ENCODE data around the gene TRA2A. TPM values are rescaled to one million over a fixed set of nuclear protein-coding genes. Genes with fewer than 3 reads are reported as not detected.
"Not testable (repeated sequence)": the region's sequence is repeated elsewhere in the genome, so short reads cannot be mapped to it uniquely, and the experiment has no call there.

Gene TRA2A
- total and polyA plus RNA-seq, 10 of the 15 experiments (the other 5 are each of a cell fraction or from before 2014, with no cell fraction given), result 25.0 to 224 (median 91.3) TPM

- TF ChIP-seq ZBTB40 (IDR thresholded peaks at IDR 0.05; ENCODE audit: borderline replicate concordance) (peak; percentile 61; the same call in 1 of the 2 replicates), ATF2 (IDR thresholded peaks at IDR 0.05; ENCODE audit: low read length) (no peak), KAT2A (conservative IDR thresholded peaks at IDR 0.05; ENCODE audit: control insufficient read depth, low read depth, low read length) (no peak), MLLT1 (IDR thresholded peaks at IDR 0.05) (peak; percentile 89), GABPA (IDR thresholded peaks at IDR 0.05; ENCODE audit: low read depth) (peak; percentile 83), MEF2B (IDR thresholded peaks at IDR 0.05; ENCODE audit: partially characterized antibody, poor library complexity, severe bottlenecking) (peak; percentile 12)
Measured at GRCh38 chr7:23490357-23491135, 41.2 kb downstream of the TRA2A start (continued).

GRCh38 chr7:23488714-23489113 lies 43.1 kb downstream of the TRA2A start:
- BruUV-seq (replicated peaks); H2AFZ ChIP-seq (ENCODE audit: control insufficient read depth, low read depth, low read length); H3K27ac ChIP-seq (ENCODE audit: control insufficient read depth, insufficient read depth); H3K79me2 ChIP-seq (ENCODE audit: control insufficient read depth, insufficient read depth, low read length); in situ Hi-C loops (cut with MboI); H3K4me2 ChIP-seq (ENCODE audit: control insufficient read depth, insufficient read depth); H3K9me3 ChIP-seq (replicated peaks; ENCODE audit: control insufficient read depth, insufficient read depth, low read length); ATAC-seq; intact Hi-C loops (cut with micrococcal nuclease; ENCODE audit: unreplicated experiment); H4K20me1 ChIP-seq (ENCODE audit: control insufficient read depth, insufficient read depth); H3K4me1 ChIP-seq (ENCODE audit: control insufficient read depth, insufficient read depth, low read length); CTCF ChIA-PET; FAIRE-seq; H3K36me3 ChIP-seq (ENCODE audit: control insufficient read depth in 2 of 2, insufficient read depth in 2 of 2, low read length in 1 of 2); H3K27me3 ChIP-seq (replicated peaks in 1 of 2; ENCODE audit: control insufficient read depth in 2 of 2, insufficient read depth in 2 of 2, low read length in 1 of 2); H3K9ac ChIP-seq (ENCODE audit: control insufficient read depth, insufficient read depth, low read length); H3K4me3 ChIP-seq; DNase-seq (ENCODE audit: low read depth, low spot score): not testable (repeated sequence)
- WGBS (ENCODE audit: insufficient coverage, insufficient replicate concordance, low lambda C conversion rate, missing lambda C conversion rate), result 92% methylated on average over 13 of the region's 13 CpGs
- SMC1A ChIA-PET (ENCODE audit: uncharacterized antibody, unreplicated experiment), result interaction anchor here (1.7 kb wide), 1 partner anchor 10 kb away, joined by 6 read pairs; no protein-coding TSS in a partner anchor
- POLR2A ChIA-PET, result interaction anchor here (0.7 to 1.9 kb wide), 2 partner anchors 16 to 20 kb away, joined by 8 read pairs; no protein-coding TSS in a partner anchor
- RAD21 ChIA-PET (ENCODE audit: unreplicated experiment), result interaction anchor here (1.0 to 1.4 kb wide), 2 partner anchors 35 to 130 kb away, joined by 3 to 5 read pairs; no protein-coding TSS in a partner anchor

Measured in GM12878 (cell line).